GM18909 (cell line): ENCODE data around the gene XRN2.
"Not testable (repeated sequence)": the region's sequence is repeated elsewhere in the genome, so short reads cannot be mapped to it uniquely, and the experiment has no call there.

Experiments used
- ATAC-seq: cut with Tn5 transposase; IDR thresholded peaks from one replicate; pipeline ENCODE4 v1.9.1; 2021; ENCODE audit warnings: mild to moderate bottlenecking; ENCODE audit not compliant: unreplicated experiment, poor library complexity

XRN2 gene

GRCh38 chr20:21398109-21399004 is 95.2 kb downstream of the XRN2 start:
- no peak for ATAC-seq

GRCh38 chr20:21399005-21399475 is 95.9 kb downstream of the XRN2 start:
- no peak for ATAC-seq

DNA sequence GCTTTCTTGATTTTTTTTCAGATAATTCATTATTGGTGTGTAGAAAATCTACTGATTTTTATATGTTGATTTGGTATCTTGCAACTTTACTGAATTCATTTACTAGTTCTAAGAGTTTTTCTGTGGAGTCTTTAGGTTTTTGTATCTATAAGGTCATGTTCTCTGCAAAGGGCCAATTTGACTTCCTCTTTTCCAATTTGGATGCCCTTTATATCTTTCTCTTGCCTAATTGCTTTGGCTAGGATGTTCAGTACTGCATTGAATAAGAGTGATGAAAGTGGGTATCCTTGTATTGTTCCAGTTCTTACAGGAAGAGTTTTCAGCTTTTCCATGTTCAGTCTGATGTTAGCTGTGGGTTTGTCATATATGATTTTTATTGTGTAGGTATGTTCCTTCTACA is 108.6 kb downstream of the XRN2 start:
- ATAC-seq = no peak

DNA sequence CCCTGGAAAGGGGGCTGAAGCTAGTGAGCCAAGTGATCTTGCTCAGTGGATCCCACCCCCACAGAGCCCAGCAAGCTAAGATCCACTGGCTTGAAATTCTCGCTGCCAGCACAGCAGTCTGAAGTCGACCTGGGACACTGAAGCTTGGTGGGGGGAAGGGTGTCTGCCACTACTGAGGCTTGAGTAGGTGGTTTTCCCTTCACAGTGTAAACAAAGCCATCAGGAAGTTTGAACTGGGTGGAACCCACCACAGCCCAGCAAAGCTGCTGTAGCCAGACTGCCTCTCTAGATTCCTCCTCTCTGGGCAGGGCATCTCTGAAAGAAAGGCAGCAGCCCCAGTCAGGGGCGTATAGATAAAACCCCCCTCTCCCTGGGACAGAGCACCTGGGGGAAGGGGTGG is 110.9 kb downstream of the XRN2 start:
- ATAC-seq = not testable (repeated sequence)

GRCh38 chr20:21419147-21419546 is 116.0 kb downstream of the XRN2 start:
- not testable (repeated sequence) for ATAC-seq

- ATAC-seq = no peak
Measured at GRCh38 chr20:21421601-21422236, 118.6 kb downstream of the XRN2 start.

DNA sequence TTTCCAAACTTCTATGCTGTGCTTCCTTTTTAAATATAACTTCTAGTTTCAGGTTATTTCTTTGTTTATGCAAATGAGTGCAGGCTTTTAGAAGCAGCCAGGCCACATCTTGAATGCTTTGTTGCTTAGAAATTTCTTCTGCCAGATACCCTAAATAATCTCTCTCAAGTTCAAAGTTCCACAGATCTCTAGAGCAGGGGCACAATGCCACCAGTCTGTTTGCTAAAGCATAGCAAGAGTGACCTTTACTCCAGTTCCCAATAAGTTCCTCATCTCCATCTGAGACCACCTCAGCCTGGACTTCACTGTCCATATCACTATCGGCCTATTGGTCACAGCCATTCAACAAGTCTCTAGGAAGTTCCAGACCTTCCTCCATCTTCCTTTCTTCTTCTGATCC is 120.6 kb downstream of the XRN2 start:
- not testable (repeated sequence) for ATAC-seq

- no peak for ATAC-seq
Measured at GRCh38 chr20:21424846-21425245, 121.7 kb downstream of the XRN2 start.

DNA sequence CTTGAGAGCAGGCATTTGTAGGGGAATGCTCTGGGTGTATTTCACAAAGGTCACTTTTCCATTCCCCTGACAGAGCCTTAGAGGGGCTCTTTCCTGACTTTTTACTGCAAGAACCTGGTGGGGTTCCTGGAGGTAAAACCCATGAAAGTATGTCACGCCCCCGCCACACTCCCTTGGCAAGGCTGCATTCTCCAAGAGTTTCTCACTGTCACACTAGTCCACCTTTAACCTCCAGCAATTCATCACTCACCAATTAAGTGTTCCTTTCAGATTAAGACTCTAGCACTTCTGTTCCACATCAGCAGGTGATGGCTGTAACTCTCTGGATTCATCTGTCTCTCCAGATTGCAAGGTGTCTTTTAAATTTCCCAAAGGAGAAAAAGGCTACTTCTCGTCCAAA is 126.9 kb downstream of the XRN2 start:
- ATAC-seq = no peak

- no peak for ATAC-seq
Measured at GRCh38 chr20:21432911-21433310, 129.8 kb downstream of the XRN2 start.

- ATAC-seq = no peak
Measured at GRCh38 chr20:21433329-21433890, 130.3 kb downstream of the XRN2 start.

DNA sequence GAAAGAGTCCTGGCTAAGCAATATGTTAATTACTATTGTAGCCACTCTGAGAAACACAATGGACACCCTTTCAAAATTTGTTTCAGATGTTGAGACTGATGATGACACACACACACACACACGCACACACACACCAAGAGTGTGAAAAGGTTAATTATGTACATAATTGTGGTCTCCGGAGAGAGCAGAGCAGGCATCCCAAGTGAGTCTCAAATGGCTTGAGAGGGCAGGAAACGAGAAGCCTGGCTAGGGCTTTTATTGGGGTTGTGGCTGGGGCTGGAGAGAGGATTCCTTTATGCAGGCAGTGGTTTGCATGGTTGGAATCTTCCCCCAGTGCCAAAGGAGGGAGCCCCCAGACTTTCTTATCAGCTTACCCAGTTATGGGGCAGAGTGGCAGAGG is 132.4 kb downstream of the XRN2 start:
- no peak for ATAC-seq

GRCh38 chr20:21436205-21436604 is 133.1 kb downstream of the XRN2 start:
- no peak for ATAC-seq

DNA sequence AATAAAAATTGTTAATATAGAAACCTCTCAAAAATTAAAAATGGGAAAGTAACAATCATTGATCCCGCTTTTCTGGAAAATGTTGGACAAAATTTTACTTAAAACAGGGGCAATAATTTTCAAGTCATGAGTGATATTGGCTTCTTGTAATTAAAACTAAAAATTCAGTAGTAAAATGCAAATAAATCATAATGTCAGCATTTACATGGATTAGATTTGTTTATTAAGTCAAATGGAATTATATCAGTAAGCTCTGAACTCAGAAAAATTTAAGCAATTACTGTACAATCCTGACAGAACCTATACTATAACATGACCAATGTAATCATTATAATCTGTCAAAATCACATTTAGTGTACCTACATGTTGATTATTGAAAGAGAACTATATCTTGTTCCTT is 134.1 kb downstream of the XRN2 start:
- no peak for ATAC-seq

DNA sequence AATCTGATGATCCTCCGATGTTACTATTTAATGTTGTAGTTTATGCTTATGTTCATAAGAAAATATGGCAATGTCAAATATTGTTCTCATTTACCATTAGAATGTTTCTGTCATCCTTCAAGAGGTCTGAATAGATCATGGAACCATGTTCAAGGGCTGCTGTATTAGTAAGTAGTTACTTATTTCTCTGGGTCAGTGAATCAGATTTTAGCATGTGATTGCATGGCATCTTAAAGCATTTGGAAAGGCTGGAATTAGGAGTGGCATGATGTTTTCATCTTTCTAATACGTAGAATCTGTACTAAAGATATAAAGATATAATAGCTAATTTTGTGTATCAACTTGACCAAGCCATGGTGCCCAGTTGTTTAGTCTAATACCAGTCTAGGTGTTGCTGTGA is 134.7 kb downstream of the XRN2 start:
- no peak for ATAC-seq
